MM.1S (cell line): ENCODE data around the gene CLP1.

ENCODE experiments used
- DNase-seq: peaks from one replicate; pipeline ENCODE4 v3.0.0-alpha.2; 2015
- H2AFZ ChIP-seq: fragments of 300-600 bp; sonication (generic); 2 replicates; pipeline ENCODE4 v1.6.0; 2016; ENCODE audit warnings: antibody characterized with exemption, low read length
- H3F3A ChIP-seq: fragments of 300-600 bp; sonication (generic); 2 replicates; pipeline ENCODE4 v1.6.1; 2016; ENCODE audit warnings: mild to moderate bottlenecking, antibody characterized with exemption, low read length, moderate library complexity, mixed read lengths; ENCODE audit not compliant: insufficient read depth
- H3K27ac ChIP-seq: fragments of 300-600 bp; sonication (generic); 2 replicates; pipeline ENCODE4 v1.5.1; 2016; ENCODE audit warnings: mild to moderate bottlenecking, low read length
- H3K27me3 ChIP-seq: fragments of 300-600 bp; sonication (generic); replicated peaks from 2 replicates; pipeline ENCODE4 v1.6.0; 2016; ENCODE audit warnings: low read length; ENCODE audit not compliant: insufficient read depth
- H3K36me3 ChIP-seq: fragments of 300-600 bp; sonication (generic); replicated peaks from 2 replicates; pipeline ENCODE4 v1.6.1; 2016; ENCODE audit warnings: mild to moderate bottlenecking, low read length, mixed read lengths; ENCODE audit not compliant: insufficient read depth
- H3K4me1 ChIP-seq: fragments of 300-600 bp; sonication (generic); 2 replicates; pipeline ENCODE4 v1.6.1; 2016; ENCODE audit warnings: low read length, mixed read lengths
- H3K4me2 ChIP-seq: fragments of 300-600 bp; sonication (generic); 2 replicates; pipeline ENCODE4 v1.6.0; 2016; ENCODE audit warnings: low read depth, low read length
- H3K4me3 ChIP-seq: fragments of 300-600 bp; sonication (generic); 2 replicates; pipeline ENCODE4 v1.5.1; 2016; ENCODE audit warnings: low read length, mixed read lengths
- H3K79me2 ChIP-seq: fragments of 300-600 bp; sonication (generic); 2 replicates; pipeline ENCODE4 v1.6.1; 2016; ENCODE audit warnings: mixed run types, low read length, mixed read lengths
- H3K9ac ChIP-seq: fragments of 300-600 bp; sonication (generic); 2 replicates; pipeline ENCODE4 v1.6.1; 2016; ENCODE audit warnings: low read length, mixed read lengths
- H3K9me2 ChIP-seq: fragments of 300-600 bp; sonication (generic); replicated peaks from 2 replicates; pipeline ENCODE4 v1.6.1; 2016; ENCODE audit warnings: mild to moderate bottlenecking, low read length, mixed read lengths; ENCODE audit not compliant: insufficient read depth
- H3K9me3 ChIP-seq: fragments of 300-600 bp; sonication (generic); replicated peaks from 2 replicates; pipeline ENCODE4 v1.6.1; 2016; ENCODE audit warnings: mild to moderate bottlenecking, low read length, mixed read lengths; ENCODE audit not compliant: insufficient read depth
- H4K20me1 ChIP-seq: fragments of 300-600 bp; sonication (generic); 2 replicates; pipeline ENCODE4 v1.6.1; 2016; ENCODE audit warnings: mild to moderate bottlenecking, low read length, moderate library complexity, mixed read lengths; ENCODE audit not compliant: insufficient read depth
- EZH2 ChIP-seq: fragments of 300-600 bp; sonication (generic); optimal IDR thresholded peaks from 2 replicates; pipeline ENCODE3; 2017; ENCODE audit warnings: low read depth, mild to moderate bottlenecking, antibody characterized with exemption, low read length, mixed read lengths
- EZH2phosphoT487 ChIP-seq: fragments of 300-600 bp; sonication (generic); IDR thresholded peaks from 2 replicates; pipeline ENCODE4 v1.6.1; 2018; ENCODE audit warnings: antibody characterized with exemption, low read length
- TF ChIP-seq, protein P1 (sequence below): fragments of 300-600 bp; sonication (generic); IDR thresholded peaks from 2 replicates; pipeline ENCODE4 v1.5.1; 2016; ENCODE audit warnings: antibody characterized with exemption, low read length, mixed read lengths

Gene CLP1

DNA sequence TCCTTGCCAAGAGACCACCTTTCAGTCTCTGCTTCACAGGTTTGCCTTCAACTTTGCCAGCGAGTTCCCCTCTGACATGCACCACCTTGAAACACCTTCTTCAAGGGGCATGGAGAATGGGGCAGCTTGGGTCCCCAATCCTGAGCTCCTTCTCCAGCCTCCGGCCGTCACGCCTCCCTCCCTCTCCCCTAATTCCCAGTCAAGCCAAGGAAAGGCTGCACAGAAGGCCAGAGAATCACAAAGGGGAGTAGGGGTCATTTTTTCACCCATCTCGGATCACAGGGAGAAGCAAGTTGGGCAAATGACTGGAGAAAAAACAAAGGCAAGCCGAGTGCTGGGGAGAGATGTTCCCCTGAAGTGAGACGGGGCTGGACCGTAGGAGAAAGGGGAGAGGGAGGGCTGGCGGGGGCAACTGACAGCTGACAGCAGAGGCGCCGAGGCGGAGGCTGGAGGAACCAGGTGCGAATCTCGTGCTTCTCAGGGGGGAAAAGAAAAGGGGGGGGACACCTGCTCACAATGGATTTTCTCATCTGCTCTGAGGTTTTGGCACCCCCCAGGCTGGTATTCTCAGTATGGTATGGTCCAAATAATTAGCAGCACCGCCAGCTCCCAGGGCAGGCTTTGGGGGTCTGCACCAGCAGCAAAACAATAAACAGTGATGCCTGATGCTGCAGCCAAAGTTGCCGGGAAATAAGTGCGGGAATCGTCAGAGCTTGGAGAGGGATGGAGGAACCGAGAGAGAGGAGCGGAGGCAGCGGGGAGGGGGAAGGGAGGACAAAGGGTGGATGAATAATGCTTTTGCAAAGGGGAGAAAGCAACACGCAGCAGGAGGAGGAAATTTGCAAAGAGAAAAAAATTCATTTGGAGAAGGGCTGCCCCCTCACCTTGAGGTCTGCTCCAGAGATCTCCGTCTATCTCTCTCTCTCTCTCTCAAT, 8.5 kb upstream of the CLP1 start:
- peaks cover 17% of the 10 kb centered on the region for H3K4me1 ChIP-seq

DNA sequence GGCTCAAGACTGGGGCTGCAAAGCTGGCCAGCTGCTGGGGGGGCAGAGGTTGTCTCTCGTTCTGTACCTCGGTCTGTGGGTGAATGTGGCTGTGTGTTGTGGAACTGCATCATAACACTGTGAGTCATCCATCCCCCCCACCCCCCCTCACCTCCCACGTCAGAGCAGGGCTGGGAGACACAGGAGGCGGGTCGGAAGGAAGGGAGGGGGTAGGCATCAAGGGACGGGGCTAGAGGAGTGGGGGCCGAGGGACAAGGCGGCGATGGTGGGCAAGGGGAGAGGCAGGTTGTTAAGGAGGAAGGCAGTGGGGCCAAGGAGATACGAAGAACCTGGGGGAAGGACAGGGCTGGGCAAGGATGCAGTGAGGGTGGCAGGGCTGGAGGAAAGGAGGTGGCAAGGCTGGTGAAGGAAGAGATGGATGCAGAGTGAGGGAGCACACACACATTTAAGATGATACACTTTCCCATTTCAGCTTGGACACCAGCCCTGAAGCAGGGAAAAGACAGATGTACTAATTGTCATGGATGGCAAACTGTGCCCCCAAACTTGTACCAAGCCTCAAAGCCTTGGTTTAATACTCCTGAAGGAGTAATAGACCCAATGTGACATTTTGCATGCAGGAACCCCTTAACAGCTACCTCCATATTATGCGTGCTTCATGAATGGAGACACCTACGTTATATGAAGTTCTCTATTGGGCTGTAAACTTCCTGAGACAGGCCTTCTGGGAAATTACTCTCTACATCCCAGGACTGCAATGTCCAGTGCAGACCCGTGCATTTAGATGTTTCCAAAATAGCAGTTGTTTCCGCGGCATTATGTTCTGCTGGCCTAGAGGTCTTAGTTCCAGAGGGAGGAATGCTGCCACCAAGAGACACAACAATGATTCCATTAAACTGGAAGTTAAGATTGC, 7.5 kb upstream of the CLP1 start, which contains the start of gene YPEL4:
Gene YPEL4 (minus strand): TSS at position 87 of the 913 bp plus-strand sequence. CDS start 2,805 bp downstream, outside the sequence.
- Histone ChIP-seq H3K9ac (0 out of 2 replicates have a peak within 1 kb of the TSS, but pooled peaks have one; percentile 7), H3K36me3 (no peaks in the 10 kb centered on the region), H2AFZ (peak within 1 kb of the TSS; percentile 75), H3K4me1 (peaks cover 17% of the 10 kb centered on the region), H3F3A (peaks cover 7% of the 10 kb centered on the region), H3K27ac (no peak within 1 kb of the TSS), H3K4me3 (peak within 1 kb of the TSS; percentile 57), H3K9me3 (no peaks in the 10 kb centered on the region), H4K20me1 (no peaks in the 10 kb centered on the region), H3K79me2 (no peaks in the 10 kb centered on the region), H3K27me3 (peaks cover 29% of the 10 kb centered on the region), H3K9me2 (no peaks in the 10 kb centered on the region), H3K4me2 (peak within 1 kb of the TSS; percentile 92)
- DNase-seq = no peak
- TF ChIP-seq, protein P1, sequence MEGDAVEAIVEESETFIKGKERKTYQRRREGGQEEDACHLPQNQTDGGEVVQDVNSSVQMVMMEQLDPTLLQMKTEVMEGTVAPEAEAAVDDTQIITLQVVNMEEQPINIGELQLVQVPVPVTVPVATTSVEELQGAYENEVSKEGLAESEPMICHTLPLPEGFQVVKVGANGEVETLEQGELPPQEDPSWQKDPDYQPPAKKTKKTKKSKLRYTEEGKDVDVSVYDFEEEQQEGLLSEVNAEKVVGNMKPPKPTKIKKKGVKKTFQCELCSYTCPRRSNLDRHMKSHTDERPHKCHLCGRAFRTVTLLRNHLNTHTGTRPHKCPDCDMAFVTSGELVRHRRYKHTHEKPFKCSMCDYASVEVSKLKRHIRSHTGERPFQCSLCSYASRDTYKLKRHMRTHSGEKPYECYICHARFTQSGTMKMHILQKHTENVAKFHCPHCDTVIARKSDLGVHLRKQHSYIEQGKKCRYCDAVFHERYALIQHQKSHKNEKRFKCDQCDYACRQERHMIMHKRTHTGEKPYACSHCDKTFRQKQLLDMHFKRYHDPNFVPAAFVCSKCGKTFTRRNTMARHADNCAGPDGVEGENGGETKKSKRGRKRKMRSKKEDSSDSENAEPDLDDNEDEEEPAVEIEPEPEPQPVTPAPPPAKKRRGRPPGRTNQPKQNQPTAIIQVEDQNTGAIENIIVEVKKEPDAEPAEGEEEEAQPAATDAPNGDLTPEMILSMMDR = no peak
- no peak for TF ChIP-seq EZH2
- no peak for TF ChIP-seq EZH2phosphoT487

More for the DNA sequence above, 8.5 kb upstream of the CLP1 start:
- Histone ChIP-seq H3K36me3 (no peaks in the 10 kb centered on the region), H3K4me2 (peak overlapping the region; percentile 92), H3K27me3 (peaks cover 29% of the 10 kb centered on the region), H3K79me2 (no peaks in the 10 kb centered on the region), H3K9me3 (no peaks in the 10 kb centered on the region), H3F3A (peaks cover 7% of the 10 kb centered on the region), H4K20me1 (no peaks in the 10 kb centered on the region), H3K27ac (no peak overlapping the region), H3K9me2 (no peaks in the 10 kb centered on the region), H3K4me3 (peak overlapping the region; percentile 57), H3K9ac (0 out of 2 replicates have a peak overlapping the region, but pooled peaks have one; percentile 7), H2AFZ (peak overlapping the region; percentile 75)
- no peak for TF ChIP-seq EZH2
- DNase-seq = peak; percentile 36

DNA sequence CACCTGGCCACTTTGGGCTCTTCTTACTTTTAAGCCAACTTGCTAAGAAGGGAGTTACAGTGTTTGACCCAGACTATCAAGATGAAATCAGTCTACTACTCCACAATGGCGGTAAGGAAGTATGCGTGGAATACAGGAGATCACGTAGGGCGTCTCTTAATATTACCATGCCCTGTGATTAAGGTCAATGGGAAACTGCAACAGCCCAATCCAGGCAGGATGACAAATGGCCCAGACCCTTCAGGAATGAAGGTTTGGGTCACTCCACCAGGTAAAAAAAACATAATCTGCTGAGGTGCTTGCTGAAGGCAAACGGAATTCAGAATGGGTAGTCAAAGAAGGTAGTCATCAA, 6.8 kb upstream of the CLP1 start:
- H3F3A ChIP-seq = peaks cover 7% of the 10 kb centered on the region
- peaks cover 29% of the 10 kb centered on the region for H3K27me3 ChIP-seq
- H3K9ac ChIP-seq = no peak overlapping the region
- no peak overlapping the region for H3K27ac ChIP-seq
- H3K79me2 ChIP-seq = no peaks in the 10 kb centered on the region
- no peaks in the 10 kb centered on the region for H3K9me3 ChIP-seq
- no peaks in the 10 kb centered on the region for H3K36me3 ChIP-seq
- H3K9me2 ChIP-seq = no peaks in the 10 kb centered on the region
- H2AFZ ChIP-seq = no peak overlapping the region
- H3K4me1 ChIP-seq = peaks cover 17% of the 10 kb centered on the region
- H3K4me2 ChIP-seq = no peak overlapping the region
- H3K4me3 ChIP-seq = no peak overlapping the region
- TF ChIP-seq, protein P1 = no peak
- TF ChIP-seq EZH2 (no peak), EZH2phosphoT487 (no peak)
- DNase-seq = no peak
- H4K20me1 ChIP-seq = no peaks in the 10 kb centered on the region
